Stimulated activated CD4-positive, alpha-beta T cell treated with anti-CD3 and anti-CD28 coated beads, Interleukin-4, amount 100 ng/mL, for 48 hours (primary cell): ENCODE measurements around the gene CCNT2.
"Not testable (repeated sequence)": the region's sequence is repeated elsewhere in the genome, so short reads cannot be mapped to it uniquely, and the experiment has no call there.

Experiments
- DNase-seq, 2 donors: peaks; one replicate each; pipeline ENCODE4 v3.0.0-alpha.2; 2020; ENCODE audit warnings: low read depth in 2 of 2

CCNT2 gene

DNA sequence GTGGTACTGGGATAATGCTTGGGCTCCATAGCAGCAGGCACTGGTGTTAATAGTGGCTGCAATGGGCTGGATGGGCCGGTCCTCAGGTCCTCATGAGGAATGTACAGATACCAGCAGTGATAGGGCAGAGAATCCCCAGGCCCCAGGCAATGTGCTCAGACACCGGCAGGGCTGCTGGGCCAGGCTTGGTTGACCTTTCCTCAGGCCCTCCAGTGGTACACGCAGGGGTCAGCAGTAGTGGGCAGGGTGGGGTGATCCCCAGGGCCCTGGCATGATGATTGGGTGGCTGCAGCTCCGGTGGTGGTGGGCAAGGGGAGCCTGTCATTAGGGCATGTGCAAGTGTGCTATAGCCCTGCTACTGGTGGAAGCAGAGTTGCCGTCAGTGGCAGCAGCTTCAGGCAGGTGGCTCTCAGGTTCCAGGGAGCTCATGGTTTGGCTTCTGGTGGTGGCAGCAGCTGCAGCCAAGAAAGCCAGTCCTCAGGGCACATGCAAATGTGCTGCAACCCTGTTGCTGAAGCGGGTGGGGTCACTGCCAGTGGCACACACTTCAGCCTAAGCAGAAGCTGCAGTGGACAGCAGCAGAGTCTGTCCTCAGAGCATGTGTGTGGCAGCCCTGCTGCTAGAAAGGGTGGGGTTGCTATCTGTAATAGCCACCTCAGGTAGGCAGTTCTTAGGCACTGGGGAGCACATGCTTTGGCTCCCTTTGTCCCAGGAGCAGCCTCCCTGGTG is 56.8 kb downstream of the CCNT2 start:
- DNase-seq: no peak

DNA sequence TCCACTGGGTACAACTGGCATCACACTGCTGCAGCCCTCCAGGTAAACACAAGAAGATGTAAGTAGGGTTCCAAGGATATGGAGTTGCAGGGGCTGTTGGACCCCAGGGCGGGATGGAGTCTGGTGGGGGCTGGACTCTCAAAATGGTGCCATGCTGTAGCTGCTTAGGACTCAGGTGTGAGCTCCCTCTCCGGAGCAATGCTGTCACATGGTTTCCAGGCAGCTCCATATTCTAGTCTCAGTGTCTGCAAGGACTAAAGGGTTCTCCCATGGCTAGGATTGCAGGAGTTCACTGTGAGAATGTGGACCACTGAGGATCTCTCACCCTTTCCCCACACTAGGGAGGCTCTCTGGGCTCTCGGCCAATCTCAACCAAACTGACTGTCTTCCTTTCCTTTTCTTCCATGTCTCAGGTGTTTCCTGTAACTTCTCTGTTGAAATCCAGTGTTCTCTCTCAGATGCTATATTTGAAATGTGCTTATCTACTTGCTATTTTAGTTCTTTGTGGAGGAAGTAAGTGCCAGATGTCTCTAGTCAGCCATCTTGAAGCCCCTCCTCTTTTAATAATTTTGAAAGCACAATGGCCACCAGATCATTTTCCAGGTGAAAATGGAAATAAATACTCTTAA is 57.6 kb downstream of the CCNT2 start:
- DNase-seq: no peak

DNA sequence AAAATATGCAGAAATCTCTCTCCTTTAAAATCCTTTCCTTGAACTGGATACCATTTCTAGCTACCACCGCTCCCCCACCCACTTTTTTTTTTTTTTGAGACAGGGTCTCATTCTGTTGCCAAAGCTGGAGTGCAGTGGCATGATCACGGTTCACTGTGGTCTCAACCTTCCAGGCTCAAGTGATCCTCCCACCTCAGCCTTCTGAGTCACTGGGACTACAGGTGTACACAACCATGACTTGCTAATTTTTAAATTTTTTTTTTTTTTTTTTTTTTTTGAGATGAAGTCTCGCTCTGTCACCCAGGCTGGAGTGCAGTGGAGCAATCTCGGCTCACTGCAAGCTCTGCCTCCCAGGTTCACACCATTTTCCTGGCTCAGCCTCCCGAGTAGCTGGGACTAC is 58.5 kb downstream of the CCNT2 start:
- not testable (repeated sequence) for DNase-seq

DNA sequence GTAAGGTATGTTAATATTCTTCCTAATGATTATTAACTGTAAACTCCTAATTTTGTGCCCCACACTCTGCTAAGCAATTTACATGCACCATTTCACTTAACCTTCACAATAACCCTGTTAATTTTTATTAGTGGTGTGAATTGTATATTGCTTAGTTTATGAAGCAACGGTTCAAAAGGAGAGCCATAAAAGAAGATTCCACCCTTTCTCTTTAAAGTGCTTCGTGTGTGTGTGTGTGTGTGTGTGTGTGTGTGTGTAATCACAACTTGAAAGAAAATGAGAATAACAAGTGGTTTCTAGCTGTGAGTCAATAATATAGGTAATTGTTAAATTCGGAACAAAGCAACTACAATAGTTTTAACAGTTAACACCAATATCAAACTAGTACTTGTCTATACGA is 60.6 kb downstream of the CCNT2 start:
- no peak for DNase-seq

DNA sequence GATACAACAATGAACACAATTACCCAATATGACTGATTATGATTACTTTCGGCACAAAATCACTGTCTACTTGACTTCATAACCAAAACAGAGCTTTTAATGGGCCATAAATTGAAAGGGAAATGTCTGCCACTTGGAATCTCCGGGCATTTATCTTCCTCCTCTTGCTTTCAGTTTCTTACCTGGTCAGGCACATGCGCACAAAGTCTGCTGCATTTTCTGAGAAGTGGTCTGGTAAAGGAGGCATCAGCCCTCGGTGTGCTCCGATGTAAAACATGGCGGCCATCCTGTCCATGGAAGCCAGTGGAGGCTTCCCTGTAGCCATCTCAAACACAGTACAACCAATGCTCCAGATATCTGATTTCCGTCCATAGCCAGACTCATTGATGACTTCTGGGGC is 62.0 kb downstream of the CCNT2 start:
- DNase-seq: no peak

DNA sequence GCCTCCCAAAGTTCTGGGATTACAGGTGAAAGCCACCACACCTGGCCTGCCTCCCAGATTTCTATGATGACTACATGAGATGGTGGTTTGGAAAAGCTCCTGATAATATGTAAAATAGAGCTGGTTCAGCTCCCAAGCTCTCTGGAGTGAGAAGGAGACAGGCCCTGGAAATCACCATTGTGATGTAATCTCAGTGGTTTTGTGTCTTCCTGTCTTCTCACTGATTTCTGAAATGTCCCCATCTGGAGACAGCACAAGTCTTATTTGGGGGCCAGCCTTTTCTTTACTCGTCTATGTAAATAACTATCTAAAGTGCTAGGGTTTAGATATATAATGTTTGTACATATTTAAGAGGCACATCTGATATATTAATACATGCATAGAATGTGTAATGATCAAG is 64.0 kb downstream of the CCNT2 start:
- DNase-seq: no peak

DNA sequence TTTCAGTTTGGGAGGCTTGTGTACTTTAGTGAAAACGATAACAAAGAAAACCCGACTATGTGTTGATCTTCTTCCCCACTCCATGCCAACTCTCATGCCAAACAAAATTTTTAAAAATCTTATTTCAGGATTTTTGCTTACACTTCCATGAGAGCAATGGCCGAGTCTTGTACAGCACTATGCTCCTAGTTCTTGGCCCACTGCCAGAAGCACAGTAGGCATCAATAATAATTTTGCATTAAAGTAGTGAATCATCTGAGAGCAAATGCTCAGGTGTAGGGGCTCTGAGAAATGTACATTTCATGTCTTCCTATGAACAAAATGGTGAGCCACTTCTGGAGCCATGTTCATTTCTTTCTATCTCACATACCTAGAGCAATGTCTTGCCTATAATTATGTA is 66.4 kb downstream of the CCNT2 start:
- no peak for DNase-seq

DNA sequence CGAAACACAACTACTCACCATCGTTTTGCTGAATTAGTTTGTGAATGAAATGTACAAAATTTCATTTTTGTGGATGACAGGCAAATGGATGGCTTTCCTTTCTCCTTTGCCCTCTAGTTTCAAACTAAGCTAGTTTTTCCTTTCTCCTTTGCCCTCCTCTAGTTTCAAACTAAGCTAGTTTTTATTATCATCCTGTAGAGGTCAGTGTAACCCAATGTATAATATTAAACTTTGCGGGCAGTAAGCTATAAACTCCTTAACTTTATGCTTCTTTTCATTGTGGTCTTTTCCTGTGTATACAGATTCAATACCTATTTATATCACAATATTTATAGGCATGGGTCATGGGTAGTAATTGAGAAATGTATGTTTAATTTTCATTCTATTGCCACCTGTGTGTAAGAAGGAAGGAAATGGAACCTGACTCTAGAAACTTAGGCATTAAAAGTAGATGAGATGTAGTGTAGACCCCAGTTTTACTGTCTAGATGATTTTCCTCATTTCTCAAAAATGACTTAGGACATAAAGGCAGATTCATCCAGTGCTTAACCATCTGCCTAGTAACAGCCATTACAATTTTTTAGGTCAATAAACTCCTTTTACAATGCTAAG is 70.5 kb downstream of the CCNT2 start:
- no peak for DNase-seq

DNA sequence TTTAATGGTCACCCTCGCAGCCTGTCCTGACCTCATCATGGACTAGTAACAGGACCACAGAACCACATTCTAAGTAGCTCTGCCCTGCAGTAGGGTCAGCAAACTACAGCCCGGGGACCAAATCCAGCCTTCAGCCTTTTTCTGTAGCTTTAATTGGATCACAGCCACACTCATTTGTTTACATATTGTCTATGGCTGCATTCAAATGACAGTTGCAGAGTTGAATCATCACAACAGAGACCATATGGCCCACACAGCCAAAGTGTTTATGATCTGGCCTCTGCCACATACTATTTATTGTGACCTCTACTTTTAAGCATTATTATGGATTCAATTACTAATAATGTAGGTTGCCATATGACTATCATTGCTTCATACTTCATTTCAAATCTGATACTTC is 80.9 kb downstream of the CCNT2 start:
- DNase-seq: no peak

DNA sequence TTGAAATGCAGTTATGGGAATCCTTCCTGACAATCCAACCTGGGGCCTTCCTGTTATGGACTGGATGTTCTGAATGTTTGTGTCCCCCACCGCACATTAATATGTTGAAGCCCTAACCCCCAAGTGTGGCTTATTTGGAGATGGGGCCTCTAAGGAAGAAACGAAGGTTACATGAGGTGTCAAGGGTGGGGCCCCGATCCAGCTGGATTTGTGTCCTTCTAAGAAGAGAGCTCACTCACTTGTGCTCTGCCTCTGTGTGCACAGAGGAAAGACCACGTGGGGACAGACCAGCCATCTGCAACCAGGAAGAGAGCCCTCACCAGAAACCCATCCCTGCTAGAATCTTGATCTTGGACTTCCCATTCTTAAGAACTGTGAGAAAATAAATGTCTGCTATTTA is 84.2 kb downstream of the CCNT2 start:
- DNase-seq: no peak

DNA sequence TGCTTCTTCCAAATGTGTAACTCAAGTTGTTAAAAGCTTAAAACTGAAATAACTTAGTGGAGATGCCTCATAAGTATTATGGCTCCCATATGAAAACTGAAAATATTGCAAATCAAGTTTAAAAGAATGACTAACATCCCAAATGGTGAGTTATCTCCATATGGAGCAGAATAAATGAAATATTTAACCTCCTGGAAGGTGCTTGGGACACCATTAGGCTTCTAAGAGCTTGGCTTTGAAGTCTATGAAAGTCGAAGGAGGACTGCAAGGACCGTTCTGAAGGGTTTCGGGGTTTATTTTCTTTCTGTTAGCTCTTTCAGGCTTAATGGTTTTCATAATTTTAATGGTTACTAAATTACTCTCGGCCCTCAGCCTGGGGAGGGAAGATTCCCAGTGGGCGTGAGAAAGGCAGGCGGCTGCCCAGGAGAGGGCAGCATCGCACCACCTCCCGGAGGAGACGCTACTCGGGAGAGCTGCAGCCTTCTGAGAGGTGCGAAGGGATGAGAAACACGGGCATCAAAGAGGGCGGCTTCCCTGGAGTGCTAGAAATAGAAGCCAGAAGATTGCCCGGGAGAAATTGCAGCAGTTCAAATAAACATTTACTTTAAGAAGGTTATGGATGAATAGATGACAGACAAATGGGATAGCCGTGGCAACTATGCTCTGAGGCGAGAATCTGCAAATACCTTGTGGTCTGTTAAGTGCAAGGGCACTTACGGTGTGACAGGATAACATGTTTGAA is 85.6 kb downstream of the CCNT2 start:
- DNase-seq: peak; percentile 61 to 69

DNA sequence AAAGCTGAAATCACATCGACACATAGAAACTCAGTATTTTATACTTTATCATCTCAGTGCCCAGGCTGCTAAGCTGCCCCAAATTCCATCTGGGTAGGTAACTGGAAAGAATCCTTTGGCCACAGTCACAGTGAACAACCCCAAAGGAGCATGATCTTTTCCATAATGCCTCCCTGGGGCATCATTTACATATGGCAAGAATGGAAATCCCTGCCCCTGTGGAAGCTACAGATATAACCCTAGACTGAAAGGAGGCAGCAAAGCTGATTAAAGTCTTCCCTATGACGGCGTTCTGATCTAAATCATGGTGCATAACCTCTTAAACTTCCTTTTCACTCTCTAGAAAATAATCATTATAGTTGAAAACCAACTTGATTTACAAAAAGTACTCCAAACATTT is 87.1 kb downstream of the CCNT2 start:
- DNase-seq: no peak
